ENCODE data around the gene DOK1. TPM values are rescaled to one million over a fixed set of nuclear protein-coding genes. Genes with fewer than 3 reads are reported as not detected.

The DOK1 gene
- polyA plus RNA-seq, 1 donor (not counting 4 experiments of a cell fraction or from before 2014, with no cell fraction given): 0.97 TPM

- no peak for DNase-seq (ENCODE audit: low read depth, low spot score)
- H3K4me3 ChIP-seq (ENCODE audit: control insufficient read depth in 2 of 3, extremely low read depth in 1 of 3, insufficient read depth in 2 of 3, low read depth in 1 of 3, low read length in 3 of 3): no peak overlapping the region
- H3K27me3 ChIP-seq (ENCODE audit: control insufficient read depth, extremely low read depth, insufficient read depth, low read length): peaks cover 60% of the 10 kb centered on the region
- no peaks in the 10 kb centered on the region for H3K79me2 ChIP-seq (ENCODE audit: control insufficient read depth, insufficient read depth, low read length)
- no peak for TF ChIP-seq EZH2 (IDR thresholded peaks at IDR 0.05; ENCODE audit: low read length)
- TF ChIP-seq, protein P1, sequence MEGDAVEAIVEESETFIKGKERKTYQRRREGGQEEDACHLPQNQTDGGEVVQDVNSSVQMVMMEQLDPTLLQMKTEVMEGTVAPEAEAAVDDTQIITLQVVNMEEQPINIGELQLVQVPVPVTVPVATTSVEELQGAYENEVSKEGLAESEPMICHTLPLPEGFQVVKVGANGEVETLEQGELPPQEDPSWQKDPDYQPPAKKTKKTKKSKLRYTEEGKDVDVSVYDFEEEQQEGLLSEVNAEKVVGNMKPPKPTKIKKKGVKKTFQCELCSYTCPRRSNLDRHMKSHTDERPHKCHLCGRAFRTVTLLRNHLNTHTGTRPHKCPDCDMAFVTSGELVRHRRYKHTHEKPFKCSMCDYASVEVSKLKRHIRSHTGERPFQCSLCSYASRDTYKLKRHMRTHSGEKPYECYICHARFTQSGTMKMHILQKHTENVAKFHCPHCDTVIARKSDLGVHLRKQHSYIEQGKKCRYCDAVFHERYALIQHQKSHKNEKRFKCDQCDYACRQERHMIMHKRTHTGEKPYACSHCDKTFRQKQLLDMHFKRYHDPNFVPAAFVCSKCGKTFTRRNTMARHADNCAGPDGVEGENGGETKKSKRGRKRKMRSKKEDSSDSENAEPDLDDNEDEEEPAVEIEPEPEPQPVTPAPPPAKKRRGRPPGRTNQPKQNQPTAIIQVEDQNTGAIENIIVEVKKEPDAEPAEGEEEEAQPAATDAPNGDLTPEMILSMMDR (optimal IDR thresholded peaks at IDR 0.05 in 1 of 3, IDR thresholded peaks at IDR 0.05 in 1 of 3, conservative IDR thresholded peaks at IDR 0.05 in 1 of 3; ENCODE audit: extremely low read depth in 1 of 3, insufficient read depth in 2 of 3, low read length in 3 of 3): no peak
- no peaks in the 10 kb centered on the region for H3K9me1 ChIP-seq (ENCODE audit: control insufficient read depth, extremely low read depth, insufficient read depth, low read length)
- H3K4me2 ChIP-seq (ENCODE audit: control insufficient read depth, extremely low read depth, insufficient read depth, low read depth, low read length): no peak overlapping the region
- H3K4me1 ChIP-seq (ENCODE audit: control insufficient read depth, extremely low read depth, insufficient read depth, low read length): peaks cover 11% of the 10 kb centered on the region
- dilution Hi-C loops (cut with MboI; ENCODE audit: extremely low pct_ligation_motif_present, low sequenced_read_pairs): no loop called here
- H3K27ac ChIP-seq (ENCODE audit: control insufficient read depth, insufficient read depth, low read length): no peak overlapping the region
- no peak overlapping the region for H3K9ac ChIP-seq (ENCODE audit: control insufficient read depth, extremely low read depth, insufficient read depth, low read length)
- H3K9me3 ChIP-seq (ENCODE audit: control insufficient read depth, low read depth, low read length): no peaks in the 10 kb centered on the region
- H2AFZ ChIP-seq (ENCODE audit: control insufficient read depth, low read length): no peak overlapping the region
- H4K20me1 ChIP-seq (ENCODE audit: control insufficient read depth, extremely low read depth, insufficient read depth, low read length): no peaks in the 10 kb centered on the region
- FAIRE-seq: no peak
- no peaks in the 10 kb centered on the region for H3K36me3 ChIP-seq (ENCODE audit: control insufficient read depth in 2 of 2, extremely low read depth in 1 of 2, insufficient read depth in 2 of 2, low read length in 2 of 2)
Observed at GRCh38 chr2:74512744-74513604, 41.5 kb upstream of the DOK1 start.

DNA sequence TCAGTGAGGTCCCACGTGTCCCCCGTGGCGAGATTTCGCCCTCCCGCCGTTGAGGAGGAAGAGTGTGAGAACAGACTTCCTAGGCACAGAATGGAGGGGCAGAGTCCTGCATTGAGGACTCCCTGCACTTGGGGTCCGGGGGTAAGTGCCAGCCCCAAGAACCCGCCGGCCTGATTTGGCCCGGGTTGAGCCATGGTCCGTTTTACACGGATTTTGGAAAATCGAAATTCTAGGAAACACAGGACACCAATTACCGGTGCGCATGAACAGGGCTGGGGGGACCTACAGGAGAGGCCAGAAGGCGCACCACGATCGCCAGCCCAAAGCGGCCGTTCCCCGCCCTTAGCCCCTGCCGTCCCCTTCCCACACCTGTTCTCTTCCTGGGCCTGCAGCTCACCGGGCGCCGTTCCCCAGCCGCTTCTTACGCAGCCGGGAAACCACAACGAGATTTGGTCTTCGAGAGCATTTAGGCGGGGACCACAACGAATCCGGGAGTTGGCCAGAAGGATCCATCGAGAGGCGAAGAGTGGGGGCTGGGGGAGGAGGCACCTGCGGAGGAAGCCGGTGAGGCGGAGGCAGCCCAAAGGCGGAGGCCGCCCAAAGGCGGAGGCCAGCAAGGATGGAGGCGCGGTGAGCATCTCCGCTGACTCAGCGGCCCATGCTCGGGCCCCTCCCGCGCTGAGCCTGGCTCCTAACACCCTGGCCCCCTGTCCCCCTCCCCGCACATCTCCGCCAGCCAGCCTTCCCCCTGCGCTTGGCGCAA lies 40.7 kb upstream of the DOK1 start:
- FAIRE-seq (no peak), DNase-seq (ENCODE audit: low read depth, low spot score) (no peak)
- Histone ChIP-seq H2AFZ (ENCODE audit: control insufficient read depth, low read length) (no peak overlapping the region), H3K9me1 (ENCODE audit: control insufficient read depth, extremely low read depth, insufficient read depth, low read length) (no peaks in the 10 kb centered on the region), H4K20me1 (ENCODE audit: control insufficient read depth, extremely low read depth, insufficient read depth, low read length) (no peaks in the 10 kb centered on the region), H3K9me3 (ENCODE audit: control insufficient read depth, low read depth, low read length) (no peaks in the 10 kb centered on the region), H3K9ac (ENCODE audit: control insufficient read depth, extremely low read depth, insufficient read depth, low read length) (no peak overlapping the region), H3K4me2 (ENCODE audit: control insufficient read depth, extremely low read depth, insufficient read depth, low read depth, low read length) (no peak overlapping the region), H3K4me1 (ENCODE audit: control insufficient read depth, extremely low read depth, insufficient read depth, low read length) (peaks cover 6% of the 10 kb centered on the region), H3K79me2 (ENCODE audit: control insufficient read depth, insufficient read depth, low read length) (no peaks in the 10 kb centered on the region), H3K27me3 (ENCODE audit: control insufficient read depth, extremely low read depth, insufficient read depth, low read length) (peaks cover 60% of the 10 kb centered on the region), H3K27ac (ENCODE audit: control insufficient read depth, insufficient read depth, low read length) (no peak overlapping the region), H3K36me3 (ENCODE audit: control insufficient read depth in 2 of 2, extremely low read depth in 1 of 2, insufficient read depth in 2 of 2, low read length in 2 of 2) (no peaks in the 10 kb centered on the region), H3K4me3 (ENCODE audit: control insufficient read depth in 2 of 3, extremely low read depth in 1 of 3, insufficient read depth in 2 of 3, low read depth in 1 of 3, low read length in 3 of 3) (no peak overlapping the region)
- TF ChIP-seq, protein P1 (optimal IDR thresholded peaks at IDR 0.05 in 1 of 3, IDR thresholded peaks at IDR 0.05 in 1 of 3, conservative IDR thresholded peaks at IDR 0.05 in 1 of 3; ENCODE audit: extremely low read depth in 1 of 3, insufficient read depth in 2 of 3, low read length in 3 of 3): no peak
- TF ChIP-seq EZH2 (IDR thresholded peaks at IDR 0.05; ENCODE audit: low read length): peak; percentile 91
- dilution Hi-C loops (cut with MboI; ENCODE audit: extremely low pct_ligation_motif_present, low sequenced_read_pairs): no loop called here
